Effector memory CD4-positive, alpha-beta T cell (primary cell): ENCODE measurements around the gene NPTXR.

Experiments
- DNase-seq, 3 donors: peaks; one replicate each; pipeline ENCODE4 v3.0.0-alpha.2; 2020
- H3K27ac ChIP-seq: 2 replicates; pipeline ENCODE4 v1.7.0; 2013; ENCODE audit warnings: mild to moderate bottlenecking, low read length, moderate library complexity; ENCODE audit not compliant: insufficient read depth, poor library complexity, severe bottlenecking
- H3K27me3 ChIP-seq: replicated peaks from 2 replicates; pipeline ENCODE4 v1.7.0; 2013; ENCODE audit warnings: mild to moderate bottlenecking, low read length; ENCODE audit not compliant: insufficient read depth, control insufficient read depth, poor library complexity, severe bottlenecking
- H3K36me3 ChIP-seq: 2 replicates; pipeline ENCODE4 v1.7.0; 2013; ENCODE audit warnings: mild to moderate bottlenecking, low read length, moderate library complexity; ENCODE audit not compliant: control insufficient read depth, insufficient read depth
- H3K4me1 ChIP-seq: 2 replicates; pipeline ENCODE4 v1.7.0; 2013; ENCODE audit warnings: low read length, mild to moderate bottlenecking; ENCODE audit not compliant: control insufficient read depth, insufficient read depth, poor library complexity, severe bottlenecking
- H3K4me3 ChIP-seq: 2 replicates; pipeline ENCODE4 v1.7.0; 2013; ENCODE audit warnings: low read length, low read depth, mild to moderate bottlenecking; ENCODE audit not compliant: insufficient read depth, poor library complexity, severe bottlenecking
- H3K9me3 ChIP-seq: 2 replicates; pipeline ENCODE4 v1.7.0; 2013; ENCODE audit warnings: mild to moderate bottlenecking, low read length, moderate library complexity; ENCODE audit not compliant: control insufficient read depth

Gene NPTXR

GRCh38 chr22:38878001-38878400 lies 34.2 kb upstream of the NPTXR start:
- Histone ChIP-seq H3K4me3 (no peak overlapping the region), H3K27me3 (no peaks in the 10 kb centered on the region)
- no peak for DNase-seq

DNA sequence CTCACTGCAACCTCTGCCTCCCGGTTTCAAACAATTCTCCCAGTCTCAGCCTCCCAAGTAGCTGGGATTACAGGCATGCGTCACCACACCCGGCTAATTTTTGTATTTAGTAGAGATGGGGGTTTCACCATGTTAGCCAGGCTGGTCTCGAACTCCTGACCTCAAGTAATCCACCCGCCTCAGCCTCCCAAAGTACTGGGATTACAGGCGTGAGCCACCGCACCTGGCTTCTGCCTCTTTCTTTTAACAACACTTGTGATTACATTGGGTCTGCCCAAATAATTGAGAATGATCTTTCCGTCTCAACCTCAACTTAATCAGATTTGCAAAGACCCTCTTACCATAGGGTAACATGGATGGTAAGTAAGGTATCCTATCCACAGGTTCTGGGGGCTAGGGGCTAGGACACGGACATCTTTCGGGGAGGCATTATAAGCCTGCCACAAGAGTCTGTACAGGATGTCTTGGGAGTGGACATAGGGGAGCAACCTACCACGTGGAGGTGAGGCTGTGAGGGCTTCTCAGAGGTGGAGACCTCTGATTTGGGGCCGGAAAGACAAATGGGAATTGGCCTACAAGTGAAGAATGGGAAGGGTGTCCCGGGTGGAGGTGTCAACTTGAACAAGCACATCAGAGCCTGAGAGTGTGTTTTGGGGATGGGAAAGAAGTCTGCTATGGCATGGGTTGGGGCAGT lies 30.8 kb upstream of the NPTXR start:
- peak overlapping the region; percentile 25 for H3K27ac ChIP-seq
- H3K9me3 ChIP-seq = no peaks in the 10 kb centered on the region
- H3K4me1 ChIP-seq = peaks cover 30% of the 10 kb centered on the region
- no peak overlapping the region for H3K4me3 ChIP-seq
- H3K27me3 ChIP-seq = no peaks in the 10 kb centered on the region
- H3K36me3 ChIP-seq = peaks cover 4% of the 10 kb centered on the region
- DNase-seq = no peak

More at GRCh38 chr22:38878001-38878400, 34.2 kb upstream of the NPTXR start:
- Histone ChIP-seq H3K27ac (no peak overlapping the region), H3K4me1 (peaks cover 8% of the 10 kb centered on the region), H3K36me3 (no peaks in the 10 kb centered on the region), H3K9me3 (no peaks in the 10 kb centered on the region)

- Histone ChIP-seq H3K36me3 (peaks cover 6% of the 10 kb centered on the region), H3K4me3 (no peak overlapping the region), H3K27ac (peak overlapping the region; percentile 25), H3K4me1 (peaks cover 38% of the 10 kb centered on the region), H3K9me3 (no peaks in the 10 kb centered on the region), H3K27me3 (no peaks in the 10 kb centered on the region)
- peak in 2 of 3 donors; percentile 52 to 60 for DNase-seq
These were observed 29.9 kb upstream of the NPTXR start for GRCh38 chr22:38873469-38874411.

GRCh38 chr22:38872831-38873248 lies 29.0 kb upstream of the NPTXR start:
- peaks cover 15% of the 10 kb centered on the region for H3K36me3 ChIP-seq
- H3K9me3 ChIP-seq = no peaks in the 10 kb centered on the region
- no peak for DNase-seq
- peak overlapping the region; percentile 79 for H3K27ac ChIP-seq
- peak overlapping the region; percentile 90 for H3K4me3 ChIP-seq
- H3K27me3 ChIP-seq = no peaks in the 10 kb centered on the region
- H3K4me1 ChIP-seq = peaks cover 41% of the 10 kb centered on the region

DNA sequence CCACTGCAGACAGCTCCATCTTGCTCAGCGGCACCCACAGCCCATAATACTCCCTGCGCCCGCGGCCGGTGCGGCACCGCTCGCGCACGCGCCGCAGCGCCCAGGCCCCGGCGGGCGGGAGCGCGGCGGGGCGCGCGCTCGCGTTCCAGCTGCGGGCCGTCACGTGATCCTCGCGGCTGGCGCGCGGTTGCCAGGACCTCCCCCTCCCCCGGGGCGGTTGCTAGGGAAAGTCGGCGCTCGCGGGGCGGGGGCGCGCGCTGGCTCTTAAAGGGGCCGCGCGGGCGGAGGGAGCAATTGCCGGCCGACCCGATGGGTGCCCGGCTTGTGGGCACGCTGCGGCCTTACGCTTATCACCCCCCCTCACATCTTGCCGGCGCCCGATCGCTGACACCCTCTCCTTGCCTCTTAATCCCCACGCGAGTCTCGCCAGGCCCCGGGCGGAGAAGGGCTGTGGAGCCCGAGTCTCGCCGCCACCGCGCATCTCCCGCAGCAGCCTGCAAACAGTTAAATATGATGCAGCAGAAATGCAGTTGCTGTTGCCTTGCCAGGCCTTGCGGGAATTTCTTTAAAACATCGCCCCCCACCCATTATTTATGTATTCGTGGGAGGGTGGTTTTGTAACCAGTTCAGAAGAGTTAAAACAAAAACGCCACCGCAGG lies 28.5 kb upstream of the NPTXR start, which contains the start of gene CBX6:
CBX6 (minus strand) TSS at position 45 of the 659 bp plus-strand sequence; CDS start at position 19, 26 bp downstream.
- H3K9me3 ChIP-seq = no peaks in the 10 kb centered on the region
- peak within 1 kb of the TSS; percentile 90 for H3K4me3 ChIP-seq
- peaks cover 41% of the 10 kb centered on the region for H3K4me1 ChIP-seq
- no peaks in the 10 kb centered on the region for H3K27me3 ChIP-seq
- DNase-seq = peak; percentile 88 to 91 (median 88)
- peak within 1 kb of the TSS; percentile 79 for H3K27ac ChIP-seq
- H3K36me3 ChIP-seq = peaks cover 20% of the 10 kb centered on the region

DNA sequence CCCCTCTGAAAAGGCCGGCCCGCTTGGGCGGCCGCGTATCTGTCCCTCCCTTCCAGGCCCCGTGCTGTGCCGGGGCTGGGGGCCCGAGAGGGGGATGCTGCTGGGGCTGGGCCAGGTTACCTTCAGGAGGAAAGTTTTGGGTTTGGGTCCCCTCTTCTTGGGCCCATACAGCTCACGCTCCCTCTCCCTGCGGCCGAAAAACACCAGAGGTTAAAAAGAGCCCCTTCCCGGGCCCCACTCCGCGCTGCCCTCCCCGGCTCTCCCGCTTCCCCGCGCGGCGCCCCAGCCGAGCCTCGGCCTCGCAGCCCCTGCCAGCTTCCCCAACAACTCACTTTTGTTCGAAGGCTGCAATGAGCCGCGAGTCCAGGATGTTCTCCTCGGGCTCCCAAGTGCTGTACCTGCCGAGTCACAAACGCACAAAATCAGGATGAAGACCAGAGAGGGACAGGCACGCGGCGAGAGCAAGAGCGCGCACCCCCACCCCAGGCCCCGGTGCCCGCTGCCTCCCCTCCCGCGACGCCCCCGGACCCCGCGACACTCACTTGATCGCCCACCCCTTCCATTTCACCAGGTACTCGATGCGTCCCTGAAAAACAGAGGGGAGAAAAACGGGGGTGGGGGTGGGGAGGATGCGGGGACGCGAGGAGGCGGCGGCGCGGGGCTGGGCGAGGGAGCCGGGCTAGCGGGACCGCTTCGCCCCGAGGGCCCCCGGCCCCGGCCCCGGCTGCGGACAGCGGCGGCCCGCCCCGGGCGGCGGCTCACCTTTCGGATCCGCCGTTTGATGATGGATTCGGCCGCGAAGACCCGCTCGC lies 27.7 kb upstream of the NPTXR start:
- Histone ChIP-seq H3K27ac (peak overlapping the region; percentile 72), H3K36me3 (peaks cover 26% of the 10 kb centered on the region), H3K9me3 (no peaks in the 10 kb centered on the region), H3K4me1 (peaks cover 41% of the 10 kb centered on the region), H3K4me3 (peak overlapping the region; percentile 69), H3K27me3 (no peaks in the 10 kb centered on the region)
- peak in 1 of 3 donors; percentile 21 for DNase-seq

DNA sequence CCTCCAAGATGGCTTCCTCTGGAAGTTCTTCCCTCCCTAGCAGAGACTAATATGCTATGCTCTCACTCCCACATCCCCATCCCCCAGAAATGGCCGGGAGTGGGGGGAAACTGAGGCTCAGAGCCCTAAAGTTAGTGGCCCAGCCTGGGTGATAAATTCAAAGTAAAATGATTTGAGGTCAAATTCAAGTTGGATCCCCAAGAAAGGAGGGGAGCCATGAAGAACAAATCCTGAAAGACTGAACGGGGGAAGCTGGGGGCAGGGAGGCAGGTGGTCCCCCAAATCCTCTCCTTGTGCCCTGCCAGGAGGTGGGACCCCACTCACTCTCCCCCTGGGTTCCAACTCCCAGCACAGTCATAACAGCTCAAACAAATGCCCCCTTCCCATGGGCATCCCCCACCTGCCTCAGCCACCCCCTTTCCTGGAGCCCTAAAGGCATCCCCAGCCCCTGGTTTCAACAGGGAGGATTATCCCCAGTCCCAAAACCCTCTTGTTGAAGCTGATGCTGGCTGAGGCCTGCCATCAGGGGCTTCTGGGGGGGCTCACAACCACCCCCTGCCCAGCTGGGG lies 27.0 kb upstream of the NPTXR start:
- peak overlapping the region; percentile 72 for H3K27ac ChIP-seq
- H3K27me3 ChIP-seq = no peaks in the 10 kb centered on the region
- no peaks in the 10 kb centered on the region for H3K9me3 ChIP-seq
- DNase-seq = no peak
- H3K36me3 ChIP-seq = peaks cover 32% of the 10 kb centered on the region
- peaks cover 41% of the 10 kb centered on the region for H3K4me1 ChIP-seq
- peak overlapping the region; percentile 69 for H3K4me3 ChIP-seq

DNA sequence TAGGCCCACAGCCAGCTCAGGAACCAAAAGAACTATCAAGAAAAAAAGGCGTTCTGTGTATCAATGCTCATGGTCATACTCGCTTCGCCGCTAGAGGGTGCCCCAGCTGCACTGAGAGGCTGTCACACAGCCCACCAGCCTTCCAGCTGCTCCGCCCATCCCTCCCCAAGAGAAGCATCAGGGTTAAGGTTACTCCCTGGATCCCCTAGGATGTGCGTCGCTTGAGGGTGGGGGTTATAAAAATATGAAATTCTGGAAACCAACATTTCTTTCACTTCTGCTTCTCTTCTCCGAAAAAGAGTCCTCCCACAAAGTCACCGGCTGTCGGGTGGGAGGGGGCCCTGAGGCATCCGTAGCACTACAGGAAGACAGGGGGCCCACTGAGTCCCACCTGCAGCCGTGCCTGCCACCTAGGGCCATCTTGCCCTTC lies 26.5 kb upstream of the NPTXR start:
- H3K36me3 ChIP-seq = peaks cover 38% of the 10 kb centered on the region
- H3K9me3 ChIP-seq = no peaks in the 10 kb centered on the region
- H3K4me3 ChIP-seq = peak overlapping the region; percentile 69
- H3K4me1 ChIP-seq = peaks cover 41% of the 10 kb centered on the region
- DNase-seq = peak; percentile 54 to 78 (median 67)
- no peaks in the 10 kb centered on the region for H3K27me3 ChIP-seq
- H3K27ac ChIP-seq = peak overlapping the region; percentile 72

DNA sequence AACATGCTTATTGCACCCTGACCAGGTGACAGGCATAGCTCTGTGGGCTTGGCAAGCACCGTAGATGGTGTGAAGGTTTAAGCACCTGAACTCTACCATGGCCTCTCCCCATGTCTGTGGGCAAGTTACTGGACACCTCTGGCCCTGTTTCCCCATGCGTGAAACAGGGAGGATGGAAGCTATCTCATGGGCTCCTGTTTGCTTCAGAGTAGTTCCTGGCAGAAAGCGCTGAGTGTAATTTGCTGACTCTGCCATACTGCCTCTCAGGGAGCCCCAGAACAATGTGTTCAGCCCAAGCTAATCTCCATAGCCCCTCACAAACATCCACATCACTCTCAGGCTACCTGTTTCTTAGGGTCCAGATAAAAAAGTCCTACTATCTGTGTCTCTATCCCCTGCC lies 25.8 kb upstream of the NPTXR start:
- Histone ChIP-seq H3K36me3 (peaks cover 44% of the 10 kb centered on the region), H3K27me3 (no peaks in the 10 kb centered on the region), H3K9me3 (no peaks in the 10 kb centered on the region), H3K27ac (peak overlapping the region; percentile 42), H3K4me1 (peaks cover 41% of the 10 kb centered on the region), H3K4me3 (no peak overlapping the region)
- no peak for DNase-seq
